HG02763 (cell line): ENCODE results near the gene STOX2.

Source experiments
- ATAC-seq: cut with Tn5 transposase; IDR thresholded peaks from one replicate; pipeline ENCODE4 v1.9.1; 2021; ENCODE audit warnings: mild to moderate bottlenecking, moderate library complexity; ENCODE audit not compliant: unreplicated experiment

STOX2 gene

DNA sequence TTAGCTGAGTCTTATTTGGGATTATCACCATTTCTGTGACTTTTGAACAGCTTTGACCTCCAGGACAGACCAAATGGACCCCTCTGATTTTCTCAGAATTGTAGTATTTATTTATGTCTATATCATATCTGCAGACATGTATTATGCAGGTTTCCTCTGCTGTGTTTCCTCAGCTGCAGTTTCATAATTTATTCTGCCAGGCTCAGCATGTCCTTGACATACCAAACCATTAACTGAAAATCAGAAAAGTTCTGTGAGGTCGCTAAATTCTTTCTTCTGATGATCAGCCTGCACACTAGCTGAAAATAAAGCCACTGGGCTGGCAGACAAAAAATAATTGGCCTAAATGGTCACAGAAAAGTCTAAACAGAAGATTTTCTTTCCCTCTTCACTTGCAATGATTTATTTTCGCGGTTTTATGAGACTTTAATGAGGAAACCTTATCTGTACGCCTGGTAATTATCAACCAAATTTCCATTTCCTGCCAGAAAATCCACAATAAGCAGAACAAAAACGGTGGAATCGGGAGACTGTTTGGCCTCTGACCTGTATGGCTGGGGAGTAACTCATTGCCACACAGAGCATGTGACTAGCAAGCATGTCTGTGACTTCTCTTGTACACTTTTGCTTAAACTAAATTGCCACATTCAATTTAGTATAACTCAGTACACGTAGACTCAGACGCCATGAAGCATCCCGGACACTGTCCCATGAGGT, 161.6 kb downstream of the STOX2 start:
- no peak for ATAC-seq

DNA sequence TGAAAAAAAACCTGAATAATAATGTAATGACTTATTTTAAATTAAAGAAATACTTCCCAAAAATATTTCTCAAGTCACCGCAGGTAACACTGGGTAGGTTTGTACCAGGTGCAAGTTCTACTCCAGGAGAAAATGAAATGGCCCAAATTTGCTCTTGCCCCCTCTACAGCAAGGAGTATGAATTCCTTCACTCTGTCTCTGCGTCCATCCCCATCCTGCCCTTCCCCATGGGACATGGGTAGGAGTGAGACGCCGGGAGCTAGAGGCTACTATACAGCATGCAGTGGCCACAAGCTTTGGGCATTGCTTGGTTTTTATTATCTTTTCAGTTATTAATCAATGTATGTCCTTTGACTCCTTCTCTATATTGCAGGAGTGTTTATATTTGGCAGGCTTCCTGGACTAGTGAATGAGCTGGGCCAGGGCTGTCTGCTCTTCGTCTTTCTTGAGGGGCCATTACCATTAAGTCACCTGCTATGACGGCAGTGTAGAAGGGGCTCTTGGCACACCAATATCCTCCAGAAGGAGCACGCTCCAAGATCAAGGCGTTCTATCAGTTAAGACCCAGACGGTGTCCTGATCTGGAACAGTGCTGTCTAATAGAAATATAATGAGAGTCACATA, 162.9 kb downstream of the STOX2 start:
- ATAC-seq = no peak
